ENCODE measurements around the gene MYH15.

DNA sequence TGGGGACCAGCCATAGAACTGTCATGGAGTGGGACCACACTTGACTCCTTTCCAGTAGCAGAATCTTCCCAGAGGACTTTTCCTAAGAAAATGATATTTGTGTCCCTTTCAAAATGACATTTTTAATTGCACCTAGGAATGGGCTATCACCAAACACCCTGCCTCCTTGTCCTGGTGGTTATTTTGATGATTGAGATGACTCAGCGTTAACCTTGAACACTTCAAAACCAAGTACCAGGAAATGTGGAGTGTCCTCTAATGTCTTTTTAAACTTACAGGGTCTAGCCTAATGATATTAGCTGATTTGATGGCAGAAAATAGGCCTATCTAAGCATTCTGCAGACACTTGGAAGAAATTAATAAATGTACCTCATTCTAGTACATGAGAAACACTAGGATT, 123.3 kb downstream of the MYH15 start:
- TF ChIP-seq, protein P1, sequence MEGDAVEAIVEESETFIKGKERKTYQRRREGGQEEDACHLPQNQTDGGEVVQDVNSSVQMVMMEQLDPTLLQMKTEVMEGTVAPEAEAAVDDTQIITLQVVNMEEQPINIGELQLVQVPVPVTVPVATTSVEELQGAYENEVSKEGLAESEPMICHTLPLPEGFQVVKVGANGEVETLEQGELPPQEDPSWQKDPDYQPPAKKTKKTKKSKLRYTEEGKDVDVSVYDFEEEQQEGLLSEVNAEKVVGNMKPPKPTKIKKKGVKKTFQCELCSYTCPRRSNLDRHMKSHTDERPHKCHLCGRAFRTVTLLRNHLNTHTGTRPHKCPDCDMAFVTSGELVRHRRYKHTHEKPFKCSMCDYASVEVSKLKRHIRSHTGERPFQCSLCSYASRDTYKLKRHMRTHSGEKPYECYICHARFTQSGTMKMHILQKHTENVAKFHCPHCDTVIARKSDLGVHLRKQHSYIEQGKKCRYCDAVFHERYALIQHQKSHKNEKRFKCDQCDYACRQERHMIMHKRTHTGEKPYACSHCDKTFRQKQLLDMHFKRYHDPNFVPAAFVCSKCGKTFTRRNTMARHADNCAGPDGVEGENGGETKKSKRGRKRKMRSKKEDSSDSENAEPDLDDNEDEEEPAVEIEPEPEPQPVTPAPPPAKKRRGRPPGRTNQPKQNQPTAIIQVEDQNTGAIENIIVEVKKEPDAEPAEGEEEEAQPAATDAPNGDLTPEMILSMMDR (IDR thresholded peaks at IDR 0.05), result no peak
- no peak for TF ChIP-seq POLR2A (IDR thresholded peaks at IDR 0.05)

All from adrenal gland (tissue), 5 donors.